Spinal cord (tissue), 10 donors: ENCODE measurements around the gene AP4B1. TPM values are rescaled to one million over a fixed set of nuclear protein-coding genes. Genes with fewer than 3 reads are reported as not detected.
A peak's percentile ranks its signal among the peaks of the same experiment; 100 is the strongest.

Experiments used
- DNase-seq, 6 donors: peaks; one replicate each; pipeline versions ENCODE4 v3.0.0 to v3.0.0-alpha.2; 2013 to 2015; ENCODE audit warnings: low spot score in 6 of 6, low read depth in 4 of 6
- H3K27ac ChIP-seq: one replicate; pipeline ENCODE4 v1.5.1; 2013; ENCODE audit warnings: low read depth, low read length, control low read depth
- H3K27me3 ChIP-seq: one replicate; pipeline ENCODE4 v1.6.1; 2013; ENCODE audit warnings: low read length; ENCODE audit not compliant: control insufficient read depth, insufficient read depth
- H3K36me3 ChIP-seq: one replicate; pipeline ENCODE4 v1.6.1; 2013; ENCODE audit warnings: low read length; ENCODE audit not compliant: control insufficient read depth, insufficient read depth
- H3K4me1 ChIP-seq: one replicate; pipeline ENCODE4 v1.6.1; 2013; ENCODE audit warnings: low read length; ENCODE audit not compliant: control insufficient read depth, insufficient read depth
- H3K4me3 ChIP-seq: one replicate; pipeline ENCODE4 v1.5.1; 2013; ENCODE audit warnings: low read depth, low read length, control low read depth
- H3K9me3 ChIP-seq: one replicate; pipeline ENCODE4 v1.6.1; 2013; ENCODE audit warnings: low read length; ENCODE audit not compliant: control insufficient read depth, insufficient read depth
- WGBS: methylation state at CpG from one replicate; pipeline ENCODE4 v1.1.5; 2013; ENCODE audit warnings: missing lambda C conversion rate; ENCODE audit not compliant: insufficient coverage; 5-methylcytosine and 5-hydroxymethylcytosine counted together
- polyA plus RNA-seq, 2 donors: library from polyadenylated mRNA; unstranded; fragments of 120-200 nt; gene quantifications; one replicate each; pipeline ENCODE4 v1.2.1, GENCODE V29; 2013; ENCODE audit not compliant: insufficient read length in 2 of 2
- total RNA-seq, 2 donors: library from RNA; depleted of rRNA in 1 of 2; stranded (reverse); fragments of 120-200 nt in 1 of 2; fragments of >200 nt in 1 of 2; gene quantifications; one replicate each; pipeline versions ENCODE4 v1.2.3 to v1.2.4, GENCODE V29; 2013 to 2014
- donor health status: healthy.

The AP4B1 gene
- total and polyA plus RNA-seq, 4 donors, result 26.0 to 62.6 (median 33.5) TPM

DNA sequence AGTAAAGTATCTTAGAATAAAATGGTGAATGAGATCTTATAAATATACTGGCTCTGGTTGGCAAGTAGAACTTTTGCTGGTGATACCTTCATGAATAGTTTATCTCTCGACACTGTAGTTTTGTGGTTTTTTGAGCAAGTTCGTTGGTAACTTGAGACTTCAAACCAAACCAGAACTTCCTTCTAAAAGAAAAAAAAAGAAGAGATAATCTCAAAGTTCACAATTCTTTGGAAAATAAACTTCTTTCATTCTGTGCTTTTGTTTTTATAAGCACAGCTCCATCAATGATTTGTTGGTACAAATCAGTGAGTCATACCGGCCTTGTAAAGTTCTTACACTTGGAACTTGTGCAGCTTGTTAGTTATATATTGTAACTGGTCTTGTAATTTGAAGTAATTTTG, 26.9 kb upstream of the AP4B1 start:
- WGBS, result no CpG with 5 or more reads among the region's 3 CpGs
- no peak overlapping the region for H3K27ac ChIP-seq

DNA sequence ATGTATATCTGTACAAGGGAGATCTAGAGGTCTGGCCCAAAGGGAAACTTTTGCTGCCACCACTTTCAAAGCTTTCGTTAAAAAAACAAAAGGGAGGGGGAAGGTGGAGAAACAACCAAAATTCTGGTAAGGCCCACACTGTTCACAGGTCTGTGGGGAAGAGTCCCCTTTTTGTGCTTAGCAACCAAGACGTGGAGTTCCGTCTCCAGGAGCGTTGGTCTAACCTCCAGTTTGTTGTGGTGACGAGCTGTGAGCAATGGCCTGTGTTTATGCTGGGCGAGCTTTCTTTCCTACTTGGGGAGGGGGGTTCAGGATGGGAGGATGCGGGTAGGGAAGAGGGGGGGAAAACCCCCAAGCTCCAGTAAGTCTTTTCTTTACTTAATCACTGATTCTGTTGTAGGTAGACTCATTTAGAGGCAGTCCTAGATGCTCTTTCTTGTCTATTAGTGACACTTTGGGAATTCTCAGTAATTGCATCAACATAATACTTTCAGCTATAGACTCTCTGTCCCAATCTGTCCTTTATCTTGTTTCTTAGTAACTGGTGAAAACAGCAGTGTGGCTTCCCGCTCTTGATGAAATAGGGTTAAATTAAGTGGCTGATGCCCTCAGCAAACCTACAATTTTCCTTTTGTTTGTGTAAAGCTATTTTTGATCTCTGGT, 26.0 kb upstream of the AP4B1 start:
- Histone ChIP-seq H3K4me3 (peak overlapping the region; percentile 84), H3K27me3 (no peaks in the 10 kb centered on the region), H3K27ac (peak overlapping the region; percentile 88), H3K36me3 (no peaks in the 10 kb centered on the region), H3K9me3 (peaks cover 2% of the 10 kb centered on the region), H3K4me1 (peaks cover 4% of the 10 kb centered on the region)
- DNase-seq, result peak in 3 of 6 donors; percentile 35 to 66 (median 59)
- 0% methylated on average over 5 of the region's 8 CpGs for WGBS

More for the DNA sequence above, 26.9 kb upstream of the AP4B1 start:
- no peak for DNase-seq
- no peak overlapping the region for H3K4me3 ChIP-seq
- no peaks in the 10 kb centered on the region for H3K27me3 ChIP-seq
- no peaks in the 10 kb centered on the region for H3K36me3 ChIP-seq
- peaks cover 2% of the 10 kb centered on the region for H3K9me3 ChIP-seq
- peaks cover 4% of the 10 kb centered on the region for H3K4me1 ChIP-seq

DNA sequence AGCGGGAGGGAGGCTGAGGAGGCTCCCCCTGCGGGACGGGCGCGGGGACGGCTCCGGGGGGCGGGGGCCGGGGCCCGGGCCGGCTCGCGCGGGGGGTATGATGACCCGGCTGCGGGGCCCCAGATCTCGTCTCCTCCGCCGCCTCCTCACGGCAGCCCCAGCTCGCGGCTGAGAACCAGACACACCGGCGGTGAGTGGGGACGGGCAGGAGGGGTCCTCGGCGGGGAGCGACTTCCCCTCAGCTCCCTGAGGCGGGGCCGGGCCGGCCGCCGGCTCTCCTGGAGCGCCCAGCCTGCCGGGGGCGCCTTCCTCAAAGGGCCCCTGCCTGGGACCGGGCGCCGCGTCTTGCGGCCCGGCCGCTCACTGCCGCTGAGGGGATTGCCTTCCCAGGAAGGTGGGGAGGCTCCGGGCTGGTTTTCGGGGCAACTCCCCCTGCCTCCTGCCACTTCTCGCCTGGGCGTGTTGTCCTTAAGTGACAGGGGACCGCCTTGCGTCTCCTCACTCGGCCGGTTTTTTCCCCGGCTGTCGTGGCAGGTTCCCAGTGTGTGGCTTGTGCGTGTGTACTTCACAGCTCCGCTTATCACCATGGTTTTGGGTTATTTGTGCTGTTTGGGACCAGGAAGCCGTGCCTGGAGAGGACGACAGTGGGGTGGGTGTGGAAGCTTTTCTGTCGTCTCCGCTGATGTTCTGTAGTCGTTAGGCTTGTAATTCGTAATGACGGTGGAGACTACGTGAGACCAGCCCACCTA, 25.3 kb upstream of the AP4B1 start:
- DNase-seq, result peak in 4 of 6 donors; percentile 28 to 72 (median 40)
- Histone ChIP-seq H3K36me3 (no peaks in the 10 kb centered on the region), H3K27ac (peak overlapping the region; percentile 88), H3K4me3 (peak overlapping the region; percentile 84), H3K9me3 (peaks cover under 1% of the 10 kb centered on the region), H3K4me1 (peaks cover 4% of the 10 kb centered on the region), H3K27me3 (no peaks in the 10 kb centered on the region)
- WGBS, result under 1% methylated on average over 62 of the region's 64 CpGs

DNA sequence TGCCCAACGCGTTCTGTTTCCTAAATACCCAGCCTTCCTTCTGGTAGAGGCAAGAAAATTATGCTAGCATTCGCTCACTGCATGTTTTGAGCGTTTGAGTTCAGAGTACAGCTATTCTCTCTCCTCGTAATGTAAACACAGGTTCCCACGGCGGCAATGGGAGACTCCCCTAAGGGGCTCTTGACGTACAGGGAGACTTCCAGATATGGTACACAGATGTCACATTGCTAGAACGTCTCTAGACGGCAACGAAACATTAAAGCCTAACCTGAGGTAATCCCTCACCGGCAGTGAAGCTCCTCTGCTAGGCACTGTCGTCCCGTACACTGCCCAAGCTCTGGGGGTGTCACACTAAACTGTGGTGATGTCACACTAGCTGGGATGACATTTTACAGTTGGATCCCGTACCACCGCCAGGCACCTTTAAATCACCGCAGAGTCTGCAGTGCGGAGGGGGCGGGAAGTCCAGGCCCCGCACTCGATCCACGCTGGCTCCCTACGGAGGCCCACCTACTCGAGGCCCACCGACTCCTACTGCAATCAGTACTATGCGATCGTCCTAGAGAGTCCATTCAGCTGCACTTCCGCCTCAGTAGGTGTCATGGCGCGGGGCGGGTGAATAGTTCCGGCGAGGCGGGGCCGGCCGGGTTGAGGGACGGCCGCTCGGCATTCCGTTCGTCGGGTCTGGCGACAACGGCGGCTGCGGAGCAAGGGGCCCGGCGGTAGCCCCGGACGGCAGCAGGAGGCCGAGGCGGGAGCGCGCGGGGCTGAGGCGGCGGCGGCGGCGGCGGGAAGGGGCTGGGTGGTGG, 24.5 kb upstream of the AP4B1 start, which contains the start of gene HIPK1:
Gene HIPK1 (plus strand): TSS at position 384 of the 809 bp plus-strand sequence.
- H3K4me1 ChIP-seq, result peaks cover 4% of the 10 kb centered on the region

DNA sequence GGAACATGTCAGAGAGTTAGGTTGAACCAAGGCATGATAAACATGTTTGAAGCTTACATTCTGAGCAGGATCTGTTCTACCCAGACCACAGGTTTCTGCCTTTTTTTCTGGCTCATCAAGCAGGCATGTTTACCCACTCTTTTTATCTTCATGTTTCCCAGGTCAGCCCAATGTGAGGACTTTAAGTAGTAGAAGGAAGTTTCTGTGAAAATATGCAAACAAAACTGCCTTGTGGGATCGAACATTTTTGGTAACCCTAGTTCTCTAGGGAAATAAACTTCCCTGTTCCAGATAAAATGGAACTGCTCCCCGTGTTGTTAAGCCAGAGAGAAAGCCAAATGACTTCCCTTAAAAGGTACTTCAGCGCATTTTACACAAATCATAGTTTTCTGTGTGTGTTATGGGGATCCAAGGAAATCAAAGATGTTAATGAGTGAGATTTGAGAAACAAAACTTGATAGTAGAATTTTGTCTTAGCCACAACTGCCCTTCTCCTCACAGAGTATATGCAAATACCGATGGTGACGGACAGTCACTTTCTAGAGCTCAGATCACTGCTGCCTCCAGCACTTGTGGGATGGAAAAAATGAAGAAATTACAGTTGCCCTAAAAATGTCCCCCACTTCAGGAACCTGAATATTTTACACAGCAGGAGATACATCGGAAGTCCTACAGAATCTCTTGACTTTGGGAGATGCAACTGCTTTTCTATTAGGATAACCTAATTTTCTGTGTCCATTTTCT, 23.8 kb upstream of the AP4B1 start:
- DNase-seq, result no peak
- peak overlapping the region; percentile 91 for H3K4me3 ChIP-seq
- WGBS, result 0% methylated on average over 1 of the region's 6 CpGs
- no peaks in the 10 kb centered on the region for H3K9me3 ChIP-seq
- H3K27ac ChIP-seq, result peak overlapping the region; percentile 96
- peaks cover 4% of the 10 kb centered on the region for H3K4me1 ChIP-seq
- H3K36me3 ChIP-seq, result no peaks in the 10 kb centered on the region
- no peaks in the 10 kb centered on the region for H3K27me3 ChIP-seq

More for the DNA sequence above, 24.5 kb upstream of the AP4B1 start, which contains the start of gene HIPK1:
- no peaks in the 10 kb centered on the region for H3K36me3 ChIP-seq
- H3K27me3 ChIP-seq, result no peaks in the 10 kb centered on the region
- H3K9me3 ChIP-seq, result no peaks in the 10 kb centered on the region
- 0% methylated on average over 50 of the region's 61 CpGs for WGBS
- peak; percentile 89 to 99 (median 94) for DNase-seq
- H3K27ac ChIP-seq, result peak within 1 kb of the TSS; percentile 96
- peak within 1 kb of the TSS; percentile 91 for H3K4me3 ChIP-seq

DNA sequence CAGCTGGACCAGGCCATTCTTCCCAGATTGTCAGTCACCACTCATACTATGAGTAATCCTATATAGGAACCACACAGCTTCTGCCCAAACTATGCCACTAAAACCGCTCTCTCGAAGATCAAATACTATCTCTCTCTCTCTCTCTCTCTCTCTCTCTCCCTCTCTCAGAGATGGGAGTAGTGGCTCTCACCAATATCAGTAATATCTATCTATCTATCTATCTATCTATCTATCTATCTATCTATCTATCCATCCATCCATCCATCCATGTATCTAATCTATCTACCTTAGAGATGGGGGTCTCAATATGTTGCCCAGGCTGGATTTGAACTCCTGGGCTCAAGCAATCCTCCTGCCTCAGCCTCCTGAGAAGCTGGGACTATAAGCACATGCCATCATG, 19.9 kb upstream of the AP4B1 start:
- no peaks in the 10 kb centered on the region for H3K9me3 ChIP-seq
- no CpG with 5 or more reads among the region's 2 CpGs for WGBS
- no peak for DNase-seq
- no peaks in the 10 kb centered on the region for H3K27me3 ChIP-seq
- no peak overlapping the region for H3K4me3 ChIP-seq
- no peaks in the 10 kb centered on the region for H3K36me3 ChIP-seq
- no peaks in the 10 kb centered on the region for H3K4me1 ChIP-seq
- H3K27ac ChIP-seq, result no peak overlapping the region

DNA sequence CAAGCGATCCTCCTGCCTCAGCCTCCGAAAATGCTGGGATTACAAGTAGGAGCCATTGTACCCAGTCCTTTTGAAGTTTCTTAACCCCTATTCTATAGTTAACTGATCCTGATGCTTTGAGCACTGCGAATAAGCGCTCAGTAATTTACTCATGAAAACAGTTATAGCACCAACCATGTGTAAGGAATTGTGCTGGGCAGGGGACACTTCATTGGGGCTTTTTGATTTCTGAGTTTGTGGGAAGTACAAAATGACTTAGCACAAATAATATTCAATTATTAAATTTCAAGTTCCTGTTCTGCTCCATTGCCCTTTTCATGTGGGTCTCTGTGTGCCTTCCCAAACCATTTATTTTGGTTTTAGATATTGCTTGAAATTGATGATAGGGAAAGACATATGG, 18.4 kb upstream of the AP4B1 start:
- Histone ChIP-seq H3K4me1 (no peaks in the 10 kb centered on the region), H3K4me3 (no peak overlapping the region), H3K36me3 (no peaks in the 10 kb centered on the region), H3K9me3 (no peaks in the 10 kb centered on the region), H3K27me3 (no peaks in the 10 kb centered on the region), H3K27ac (no peak overlapping the region)
- WGBS, result no CpG with 5 or more reads among the region's 4 CpGs
- DNase-seq, result no peak

DNA sequence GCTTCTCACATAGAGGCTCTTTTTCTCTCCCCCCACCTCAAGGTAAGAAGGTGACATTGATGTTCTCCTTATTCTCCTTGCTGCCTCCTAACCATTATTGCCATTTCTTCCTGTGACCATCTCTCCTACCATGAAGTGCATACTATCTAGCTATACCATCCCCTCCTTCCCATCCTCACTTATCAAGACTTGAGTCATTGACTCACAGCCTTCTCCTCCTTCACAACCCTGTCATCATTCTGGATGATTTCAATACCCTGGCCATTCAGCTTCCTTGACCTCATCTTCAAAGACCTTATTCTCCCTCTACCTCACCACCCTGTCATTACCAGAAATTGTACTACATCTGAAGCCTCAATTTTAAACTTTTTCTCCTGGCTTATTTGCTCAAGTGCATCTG, 13.6 kb upstream of the AP4B1 start:
- Histone ChIP-seq H3K27me3 (no peaks in the 10 kb centered on the region), H3K4me1 (no peaks in the 10 kb centered on the region), H3K4me3 (no peak overlapping the region), H3K36me3 (no peaks in the 10 kb centered on the region), H3K27ac (no peak overlapping the region), H3K9me3 (no peaks in the 10 kb centered on the region)
- no peak for DNase-seq
